ENCODE data around the gene PHAX.
"Not testable (repeated sequence)": the region's sequence is repeated elsewhere in the genome, so short reads cannot be mapped to it uniquely, and the experiment has no call there.

The PHAX gene

DNA sequence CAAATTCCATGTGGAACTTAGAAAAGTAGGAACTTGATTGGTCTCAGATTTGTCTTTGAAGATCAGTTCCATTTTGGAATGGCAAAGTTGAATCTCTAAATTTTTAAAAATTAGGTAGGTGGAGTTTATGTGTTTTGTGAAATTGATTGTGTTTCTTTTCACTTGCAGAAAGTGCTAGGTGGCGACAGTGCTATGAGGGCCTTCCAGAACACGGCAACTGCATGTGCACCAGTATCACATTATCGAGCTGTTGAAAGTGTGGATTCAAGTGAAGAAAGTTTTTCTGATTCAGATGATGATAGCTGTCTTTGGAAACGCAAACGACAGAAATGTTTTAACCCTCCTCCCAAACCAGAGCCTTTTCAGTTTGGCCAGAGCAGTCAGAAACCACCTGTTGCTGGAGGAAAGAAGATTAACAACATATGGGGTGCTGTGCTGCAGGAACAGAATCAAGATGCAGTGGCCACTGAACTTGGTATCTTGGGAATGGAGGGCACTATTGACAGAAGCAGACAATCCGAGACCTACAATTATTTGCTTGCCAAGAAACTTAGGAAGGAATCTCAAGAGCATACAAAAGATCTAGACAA, 2.8 kb downstream of the PHAX start:
- no peak for DNase-seq (ENCODE audit: low read depth in 2 of 3, low spot score in 2 of 3)

DNA sequence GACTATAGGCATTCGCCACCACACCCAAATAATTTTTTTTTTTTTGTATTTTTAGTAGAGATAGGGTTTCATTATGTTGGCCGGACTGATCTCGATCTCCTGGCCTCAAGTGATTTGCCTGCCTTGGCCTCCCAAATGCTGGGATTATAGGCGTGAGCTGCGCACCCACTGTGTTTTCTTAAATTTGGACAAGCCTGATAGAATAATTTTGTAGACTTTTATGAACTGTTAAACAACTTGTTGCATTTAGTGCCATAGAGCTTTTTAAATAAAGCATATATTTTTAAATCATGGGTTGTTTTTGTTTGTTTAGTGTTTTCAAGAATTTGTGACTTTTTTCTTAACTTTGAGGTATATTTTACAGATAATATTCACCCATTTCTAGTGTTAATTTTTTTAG, 4.8 kb downstream of the PHAX start:
- no peak for DNase-seq (ENCODE audit: low read depth in 2 of 3, low spot score in 2 of 3)

DNA sequence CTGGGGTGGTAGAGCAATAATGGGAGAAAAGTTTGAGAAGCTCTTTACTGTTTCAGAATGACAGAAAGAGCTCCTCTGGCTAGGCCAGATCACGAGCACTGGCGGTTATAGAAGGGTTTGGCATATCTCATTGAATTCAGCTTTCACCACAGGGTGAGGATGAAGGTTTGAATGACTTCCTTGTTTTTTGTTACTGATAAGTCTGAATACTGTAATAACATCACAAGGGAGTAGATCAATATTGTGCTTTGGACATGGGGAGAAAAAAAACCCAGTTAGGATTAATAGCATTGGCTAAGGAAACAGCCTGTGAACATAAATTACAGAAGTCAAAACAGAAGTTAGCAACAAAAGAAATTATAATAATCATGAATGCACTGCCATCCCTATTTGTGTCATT, 9.4 kb downstream of the PHAX start:
- DNase-seq (ENCODE audit: low read depth in 2 of 3, low spot score in 2 of 3): no peak

DNA sequence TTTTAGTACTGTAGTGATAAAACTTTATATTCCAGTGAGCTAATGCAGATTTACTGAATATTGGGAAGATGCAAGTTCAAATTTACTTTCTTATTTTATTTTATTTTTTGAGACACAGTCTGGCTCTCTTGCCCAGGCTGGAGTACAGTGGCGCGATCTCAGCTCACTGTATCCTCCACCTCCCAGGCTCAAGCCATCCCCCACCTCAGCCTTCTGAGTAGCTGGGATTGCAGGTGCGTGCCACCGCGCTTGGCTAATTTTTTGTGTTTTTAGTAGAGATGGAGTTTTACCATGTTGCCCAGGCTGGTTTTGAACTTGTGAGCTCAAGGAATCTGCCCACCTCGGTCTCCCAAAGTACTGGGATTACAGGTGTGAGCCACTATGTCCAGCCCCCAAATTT, 9.9 kb downstream of the PHAX start:
- DNase-seq (ENCODE audit: low read depth in 2 of 3, low spot score in 2 of 3): no peak

DNA sequence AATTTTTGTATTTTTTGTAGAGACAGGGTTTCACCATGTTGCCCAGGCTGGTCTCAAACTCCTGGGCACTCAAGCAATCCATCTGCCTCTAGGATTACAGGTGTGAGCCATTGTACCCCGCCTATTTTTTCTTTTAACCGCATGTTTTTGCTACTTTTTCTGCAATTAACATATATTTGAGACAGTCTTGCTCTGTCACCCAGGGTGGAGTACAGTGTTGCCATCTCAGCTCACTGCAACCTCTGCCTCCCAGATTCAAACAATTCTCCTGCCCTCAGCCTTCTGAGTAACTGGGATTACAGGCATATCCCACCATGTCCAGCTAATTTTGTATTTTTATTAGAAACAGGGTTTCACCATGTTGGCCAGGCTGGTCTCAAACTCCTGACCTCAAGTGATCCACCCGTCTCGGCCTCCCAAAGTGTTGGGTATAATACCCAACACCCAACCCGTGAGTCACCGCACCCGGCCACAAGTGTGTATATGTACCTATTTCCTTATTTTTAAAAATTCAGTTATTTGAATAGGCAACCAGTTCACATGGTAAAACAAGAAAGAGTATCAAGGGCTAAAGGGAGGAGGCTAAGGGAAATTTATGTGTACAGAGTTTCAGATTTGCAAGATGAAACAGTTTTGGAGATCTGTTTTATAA, 13.3 kb downstream of the PHAX start:
- no peak for DNase-seq (ENCODE audit: low read depth in 2 of 3, low spot score in 2 of 3)

DNA sequence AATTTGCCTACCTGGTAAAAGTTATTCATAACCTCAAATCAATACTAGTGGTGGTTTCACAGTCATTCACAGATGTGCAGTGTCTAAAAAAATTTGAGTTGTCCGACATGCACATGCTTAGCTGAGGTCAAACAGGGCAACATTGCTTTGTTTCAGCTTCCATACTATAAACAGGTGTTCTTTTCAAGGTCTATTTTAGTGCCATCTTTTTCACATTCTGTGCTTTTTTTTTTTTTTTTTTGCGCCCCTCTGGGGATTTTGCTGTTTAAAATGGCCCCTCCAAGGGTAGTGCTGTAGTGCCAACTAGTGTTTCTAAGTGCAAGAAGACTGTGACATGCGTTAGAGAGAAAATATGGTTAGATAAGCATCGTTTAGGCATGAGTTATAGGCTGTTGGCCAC, 14.5 kb downstream of the PHAX start:
- no peak for DNase-seq (ENCODE audit: low read depth in 2 of 3, low spot score in 2 of 3)

DNA sequence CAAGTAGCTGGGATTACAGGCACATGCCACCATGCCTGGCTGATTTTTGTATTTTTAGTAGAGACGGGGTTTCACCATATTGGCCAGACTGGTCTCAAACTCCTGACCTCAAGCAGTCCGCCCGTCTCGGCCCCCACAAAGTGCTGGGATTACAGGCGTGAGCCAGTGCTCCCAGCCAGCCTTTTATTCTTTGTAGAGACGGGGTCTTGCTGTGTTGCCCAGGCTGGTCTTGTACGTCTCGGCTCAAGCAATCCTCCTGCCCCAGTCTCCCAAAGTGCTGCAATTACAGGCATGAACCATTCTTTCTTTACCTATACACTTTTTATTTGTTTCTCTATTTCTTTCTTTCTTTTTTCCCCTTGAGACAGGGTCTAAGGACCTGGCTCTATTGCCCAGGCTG, 16.9 kb downstream of the PHAX start:
- not testable (repeated sequence) for DNase-seq (ENCODE audit: low read depth in 2 of 3, low spot score in 2 of 3)

DNA sequence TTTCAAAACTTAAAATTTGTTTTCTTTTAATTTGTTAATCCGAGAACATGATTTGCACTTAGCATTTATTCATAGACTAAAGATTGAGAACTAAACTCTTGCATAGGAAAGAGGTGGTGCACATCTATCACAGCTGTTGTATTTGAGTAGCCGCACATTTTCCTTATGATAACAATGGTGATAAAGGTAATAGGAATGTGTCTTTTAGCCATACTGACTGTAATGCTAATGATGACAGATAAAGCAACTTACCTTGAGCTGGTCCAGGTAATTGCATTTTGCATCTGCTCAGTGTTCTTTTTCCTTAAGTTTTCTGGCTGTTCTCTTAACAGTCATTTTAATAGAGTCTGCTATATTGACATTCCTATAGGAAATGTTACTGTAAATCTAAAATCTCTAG, 19.0 kb downstream of the PHAX start:
- DNase-seq (ENCODE audit: low read depth in 2 of 3, low spot score in 2 of 3): no peak

DNA sequence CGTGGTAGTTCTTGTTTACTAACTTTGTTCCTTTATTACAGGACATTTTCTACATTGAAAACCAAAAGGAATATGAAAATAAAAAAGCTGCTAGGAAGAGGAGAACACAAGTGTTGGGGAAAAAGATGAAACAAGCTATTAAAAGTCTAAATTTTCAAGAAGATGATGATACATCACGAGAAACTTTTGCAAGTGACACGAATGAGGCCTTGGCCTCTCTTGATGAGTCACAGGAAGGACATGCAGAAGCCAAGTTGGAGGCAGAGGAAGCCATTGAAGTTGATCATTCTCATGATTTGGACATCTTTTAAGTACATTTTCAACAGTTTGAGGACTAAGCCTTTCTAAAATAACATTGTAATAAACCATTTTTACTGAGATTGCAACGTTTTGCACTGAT, 23.8 kb downstream of the PHAX start:
- DNase-seq (ENCODE audit: low read depth in 2 of 3, low spot score in 2 of 3): no peak

DNA sequence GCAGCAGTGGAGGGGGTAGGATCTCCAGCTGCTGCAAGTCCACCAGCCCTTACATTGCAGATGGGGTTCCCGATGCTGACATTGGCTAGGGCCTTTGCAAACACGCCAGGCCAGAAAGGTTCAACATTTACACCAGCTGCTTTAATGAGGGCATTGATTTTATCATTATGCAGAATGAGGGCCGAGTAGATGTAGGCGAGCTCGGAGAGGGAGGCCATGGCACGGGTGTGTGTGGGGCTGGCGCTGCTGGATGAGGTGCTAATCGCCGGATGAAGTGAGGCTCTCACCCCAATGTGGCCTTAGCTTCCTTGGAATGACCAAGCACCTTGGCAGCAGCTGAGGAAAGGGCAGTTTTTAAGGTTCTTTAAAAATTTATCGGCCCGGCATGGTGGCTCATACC, 27.4 kb downstream of the PHAX start:
- DNase-seq (ENCODE audit: low read depth in 2 of 3, low spot score in 2 of 3): no peak

DNA sequence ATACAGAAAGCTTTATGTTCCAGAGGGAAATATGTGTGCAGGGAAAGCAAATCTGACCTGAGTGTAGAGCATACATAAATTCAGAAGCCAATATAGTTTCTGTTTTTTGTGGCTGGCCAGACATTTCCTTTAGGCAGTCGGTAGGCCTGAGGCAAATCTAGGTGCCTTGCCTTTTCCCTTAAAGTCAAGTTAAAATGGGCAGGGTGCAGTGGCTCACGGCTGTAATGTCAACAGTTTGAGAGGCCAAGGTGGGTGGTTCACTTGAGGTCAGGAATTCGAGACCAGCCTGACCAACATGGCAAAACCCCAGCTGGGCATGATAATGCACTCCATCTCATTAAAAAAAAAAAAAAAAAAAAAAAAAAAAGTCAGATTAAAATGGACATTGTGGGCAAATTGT, 31.2 kb downstream of the PHAX start:
- no peak for DNase-seq (ENCODE audit: low read depth in 2 of 3, low spot score in 2 of 3)

DNA sequence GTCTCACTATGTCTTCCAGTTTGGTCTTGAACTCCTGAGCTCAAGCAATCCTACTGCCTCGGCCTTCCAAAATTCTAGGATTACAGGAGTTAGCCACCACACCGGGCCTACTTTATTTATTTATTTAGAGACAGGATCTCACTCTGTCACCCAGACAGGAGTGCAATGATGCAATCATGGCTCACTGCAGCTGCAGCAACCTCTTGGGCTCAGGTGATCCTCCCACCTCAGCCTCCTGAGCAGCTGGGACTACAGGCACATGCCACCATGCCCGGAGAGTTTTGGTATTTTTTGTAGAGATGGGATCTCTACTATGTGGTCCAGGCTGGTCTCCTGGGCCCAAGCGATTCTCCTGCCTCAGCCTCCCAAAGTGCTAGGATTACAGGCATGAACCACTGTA, 32.8 kb downstream of the PHAX start:
- DNase-seq (ENCODE audit: low read depth in 2 of 3, low spot score in 2 of 3): no peak

DNA sequence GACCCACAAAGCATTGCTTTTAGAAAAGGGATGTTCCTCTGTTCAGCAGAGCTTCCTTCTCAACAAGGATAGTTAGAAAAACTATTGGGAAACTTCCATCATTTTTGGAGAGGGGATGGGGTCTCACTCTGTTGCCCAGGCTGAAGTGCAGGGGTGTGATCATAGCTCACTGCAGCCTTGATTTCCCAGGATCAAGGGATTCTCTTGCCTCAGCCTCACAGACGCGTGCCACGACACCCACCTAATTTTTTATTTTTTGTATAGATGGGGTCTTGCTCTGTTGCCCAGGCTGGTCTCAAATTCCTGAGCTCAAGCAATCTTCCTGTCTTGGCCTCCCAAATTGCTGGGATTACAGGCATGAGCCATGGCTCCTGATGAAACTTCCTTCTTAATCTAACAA, 34.8 kb downstream of the PHAX start:
- DNase-seq (ENCODE audit: low read depth in 2 of 3, low spot score in 2 of 3): no peak

DNA sequence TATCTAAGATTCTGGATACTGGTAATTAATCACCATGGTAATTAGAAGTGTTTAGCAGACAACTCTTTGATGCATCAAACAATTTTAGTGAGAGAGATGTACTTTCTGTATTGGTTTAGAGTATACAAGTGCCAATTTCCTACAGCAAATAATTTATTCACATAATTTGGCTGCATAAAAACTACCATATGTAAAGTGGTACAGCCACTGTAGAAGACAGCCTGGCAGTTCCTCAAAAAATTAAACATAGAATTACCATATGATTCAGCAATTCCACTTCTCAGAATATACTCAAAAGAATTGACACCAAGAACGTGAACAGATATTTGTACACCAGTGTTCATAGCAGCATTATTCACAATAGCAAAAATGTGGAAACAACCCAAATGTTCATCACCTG, 36.2 kb downstream of the PHAX start:
- DNase-seq (ENCODE audit: low read depth in 2 of 3, low spot score in 2 of 3): no peak

DNA sequence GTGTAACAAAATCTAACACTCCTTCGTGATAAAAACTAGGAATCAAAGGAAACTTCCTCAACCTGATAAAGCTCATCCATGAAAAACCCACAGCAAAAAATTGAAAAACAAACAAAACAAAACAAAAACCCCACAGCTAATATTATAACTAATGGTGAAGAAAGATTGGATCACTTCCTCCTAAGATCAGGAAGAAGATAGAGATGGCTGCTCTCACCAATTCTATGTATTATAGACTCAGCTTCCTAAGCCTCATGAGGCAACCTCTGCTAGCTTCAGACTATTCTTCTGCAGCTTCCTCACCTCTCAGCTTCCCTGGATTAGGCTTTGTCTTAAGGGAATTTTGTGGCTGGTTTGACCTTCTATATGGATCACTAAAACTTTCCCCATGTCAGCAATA, 40.1 kb downstream of the PHAX start:
- DNase-seq (ENCODE audit: low read depth in 2 of 3, low spot score in 2 of 3): no peak

DNA sequence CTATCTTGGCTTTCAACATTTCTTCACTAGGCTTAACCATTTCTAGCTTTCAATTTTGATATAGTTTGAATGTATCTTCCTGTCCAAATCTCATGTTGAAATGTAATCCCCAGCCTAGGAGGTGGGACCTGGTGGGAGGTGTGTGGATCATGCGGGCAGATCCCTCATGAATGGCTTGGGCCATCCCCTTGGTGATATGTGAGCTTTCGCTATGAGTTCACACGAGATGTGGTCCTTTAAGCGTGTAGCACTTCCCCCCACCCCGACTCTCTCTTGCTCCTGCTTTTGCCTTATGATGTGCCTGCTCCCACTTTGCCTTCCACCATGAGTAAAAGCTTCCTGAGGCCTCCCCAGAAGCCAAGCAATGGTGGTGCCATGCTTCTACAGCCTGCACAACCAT, 40.6 kb downstream of the PHAX start:
- no peak for DNase-seq (ENCODE audit: low read depth in 2 of 3, low spot score in 2 of 3)

DNA sequence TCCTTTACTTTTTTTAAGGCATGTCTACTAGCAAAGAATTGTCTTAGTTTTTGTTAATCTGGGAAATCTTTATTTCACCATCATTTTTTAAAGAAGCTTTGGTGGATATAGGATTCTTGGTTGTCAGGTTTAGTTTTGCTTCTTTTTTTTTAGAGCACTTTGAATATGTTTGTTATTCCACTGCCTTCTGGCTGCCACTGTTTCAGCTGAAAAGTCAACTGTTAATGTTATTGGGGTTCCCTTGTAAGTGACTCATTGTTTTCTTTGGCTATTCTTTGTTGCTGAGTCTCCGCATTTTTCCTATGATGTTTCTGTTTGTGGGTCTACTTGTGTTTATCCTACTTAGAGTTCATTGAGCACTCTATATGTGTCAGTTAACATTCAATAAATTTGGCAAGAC, 44.4 kb downstream of the PHAX start:
- DNase-seq (ENCODE audit: low read depth in 2 of 3, low spot score in 2 of 3): no peak

DNA sequence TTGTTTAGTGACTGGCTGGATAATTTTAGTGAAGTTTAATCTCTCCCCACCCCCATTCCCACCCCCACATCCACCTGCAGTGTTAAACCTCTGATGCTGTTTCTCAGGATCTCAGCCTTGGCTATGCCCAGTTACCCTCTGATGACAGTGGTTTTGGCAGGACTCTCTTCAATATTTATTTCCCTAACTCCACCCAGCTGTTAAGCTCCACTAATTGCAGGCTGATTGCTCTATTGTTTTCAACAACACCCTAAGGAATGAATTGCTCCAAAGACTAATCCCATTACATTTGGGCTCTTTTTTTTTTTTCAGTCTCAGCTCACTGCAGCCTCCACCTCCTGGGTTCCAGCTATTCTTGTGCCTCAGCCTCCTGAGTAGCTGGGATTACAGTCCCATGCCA, 46.3 kb downstream of the PHAX start:
- DNase-seq (ENCODE audit: low read depth in 2 of 3, low spot score in 2 of 3): no peak

DNA sequence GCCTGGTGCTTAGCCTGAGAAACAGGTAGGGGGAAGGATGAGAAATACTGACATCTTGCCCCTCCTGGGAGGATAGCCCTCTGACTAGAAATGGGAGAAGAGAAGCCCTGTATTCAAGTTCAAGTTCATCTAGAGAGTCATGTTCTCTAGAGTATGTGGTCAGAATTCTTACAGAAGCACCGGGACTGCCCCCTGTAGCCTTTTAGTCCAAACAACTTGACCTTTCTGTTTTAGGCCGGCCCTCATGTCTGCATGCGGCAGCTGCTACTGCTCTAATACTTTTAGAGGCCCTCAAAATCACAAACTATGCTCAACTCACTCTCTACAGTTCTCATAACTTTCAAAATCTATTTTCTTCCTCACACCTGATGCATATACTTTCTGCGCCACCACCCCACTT, 47.7 kb downstream of the PHAX start:
- no peak for DNase-seq (ENCODE audit: low read depth in 2 of 3, low spot score in 2 of 3)

DNA sequence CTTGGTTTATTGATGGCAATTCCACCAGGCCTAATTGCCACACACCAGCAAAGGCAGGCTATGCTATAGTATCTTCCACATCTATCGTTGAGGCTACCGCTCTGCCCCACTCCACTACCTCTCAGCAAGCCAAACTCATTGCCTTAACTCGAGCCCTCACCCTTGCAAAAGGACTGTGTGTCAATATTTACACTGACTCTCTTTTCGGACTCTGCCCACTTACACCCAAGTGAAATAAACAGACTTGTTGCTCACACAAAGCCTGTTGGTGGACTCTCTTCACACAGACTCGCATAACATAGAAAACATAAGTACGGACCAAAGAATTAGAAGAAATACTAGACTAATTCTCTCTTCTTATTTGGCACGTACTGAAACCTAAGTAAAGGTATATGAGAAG, 48.3 kb downstream of the PHAX start:
- not testable (repeated sequence) for DNase-seq (ENCODE audit: low read depth in 2 of 3, low spot score in 2 of 3)

DNA sequence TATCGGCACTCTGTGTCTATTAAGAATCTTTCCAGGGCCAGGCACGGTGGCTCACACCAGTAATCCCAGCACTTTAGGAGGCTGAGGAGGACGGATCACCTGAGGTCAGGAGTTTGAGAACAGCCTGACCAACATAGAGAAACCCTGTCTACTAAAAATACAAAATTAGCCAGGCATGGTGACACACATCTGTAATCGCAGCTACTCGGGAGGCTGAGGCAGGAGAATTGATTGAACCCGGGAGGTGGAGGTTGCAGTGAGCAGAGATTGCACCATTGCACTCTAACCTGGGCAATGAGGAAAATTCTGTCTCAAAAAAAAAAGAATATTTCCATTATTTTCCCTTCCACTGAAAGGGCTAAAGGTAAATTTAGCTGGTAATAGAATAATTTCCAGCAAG, 49.0 kb downstream of the PHAX start:
- not testable (repeated sequence) for DNase-seq (ENCODE audit: low read depth in 2 of 3, low spot score in 2 of 3)

DNA sequence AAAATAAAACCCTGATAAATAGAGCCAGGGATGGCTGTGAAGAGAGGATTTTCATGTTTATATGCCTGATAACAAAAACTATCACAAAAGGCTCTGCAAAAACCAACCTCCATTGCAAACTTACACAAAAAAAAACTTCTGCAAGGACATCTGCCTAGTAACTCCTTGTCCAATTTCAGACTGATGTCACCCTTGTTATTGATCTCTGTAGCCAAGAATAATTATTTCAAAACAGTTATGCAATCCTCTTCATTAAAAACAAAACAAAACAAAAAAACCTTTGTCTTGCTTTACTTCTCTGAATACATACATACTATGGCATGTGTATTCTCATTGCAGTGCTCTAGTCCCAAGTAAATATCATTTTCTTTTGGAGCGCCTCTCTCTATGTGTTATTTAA, 49.7 kb downstream of the PHAX start:
- DNase-seq (ENCODE audit: low read depth in 2 of 3, low spot score in 2 of 3): no peak

DNA sequence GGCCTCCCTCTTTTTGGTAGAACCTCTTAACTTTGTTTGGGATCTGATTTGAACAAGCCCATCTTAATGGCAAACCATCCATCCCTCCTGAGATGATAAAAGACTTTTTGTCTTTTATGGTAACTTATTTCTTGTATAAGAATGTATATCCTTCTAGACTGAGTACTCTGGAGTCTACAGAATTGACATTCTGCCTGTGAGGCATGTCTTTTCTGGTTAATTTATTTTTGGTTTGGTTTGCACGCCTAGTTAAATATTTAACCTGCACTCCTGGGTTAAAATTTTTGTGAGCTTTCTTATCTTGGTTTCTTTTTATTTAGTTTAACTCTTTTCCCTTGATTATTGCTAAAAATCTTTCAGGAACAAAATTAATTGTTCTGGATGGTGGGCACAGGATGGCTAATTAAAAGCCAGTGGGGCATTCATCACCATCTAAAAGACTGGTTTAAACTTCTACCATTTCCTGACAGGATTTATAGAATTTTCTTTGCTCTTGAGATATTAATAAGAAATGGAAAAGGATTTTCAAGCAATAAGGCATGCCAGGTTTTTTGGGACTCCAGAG, 50.3 kb downstream of the PHAX start:
- no peak for DNase-seq (ENCODE audit: low read depth in 2 of 3, low spot score in 2 of 3)

Measured in activated CD8-positive, alpha-beta memory T cell treated with anti-CD3 and anti-CD28 coated beads for 48 hours (primary cell).